T-helper 1 cell (primary cell): ENCODE results near the gene IGF2R.
A peak's percentile ranks its signal among the peaks of the same experiment; 100 is the strongest.

Experiments
- DNase-seq, 5 donors: peaks; one replicate each; pipeline ENCODE4 v3.0.0-alpha.2; 2012 to 2020

IGF2R gene

GRCh38 chr6:159976686-159977254 is 7.9 kb downstream of the IGF2R start:
- peak in 1 of 5 donors; percentile 28 for DNase-seq

DNA sequence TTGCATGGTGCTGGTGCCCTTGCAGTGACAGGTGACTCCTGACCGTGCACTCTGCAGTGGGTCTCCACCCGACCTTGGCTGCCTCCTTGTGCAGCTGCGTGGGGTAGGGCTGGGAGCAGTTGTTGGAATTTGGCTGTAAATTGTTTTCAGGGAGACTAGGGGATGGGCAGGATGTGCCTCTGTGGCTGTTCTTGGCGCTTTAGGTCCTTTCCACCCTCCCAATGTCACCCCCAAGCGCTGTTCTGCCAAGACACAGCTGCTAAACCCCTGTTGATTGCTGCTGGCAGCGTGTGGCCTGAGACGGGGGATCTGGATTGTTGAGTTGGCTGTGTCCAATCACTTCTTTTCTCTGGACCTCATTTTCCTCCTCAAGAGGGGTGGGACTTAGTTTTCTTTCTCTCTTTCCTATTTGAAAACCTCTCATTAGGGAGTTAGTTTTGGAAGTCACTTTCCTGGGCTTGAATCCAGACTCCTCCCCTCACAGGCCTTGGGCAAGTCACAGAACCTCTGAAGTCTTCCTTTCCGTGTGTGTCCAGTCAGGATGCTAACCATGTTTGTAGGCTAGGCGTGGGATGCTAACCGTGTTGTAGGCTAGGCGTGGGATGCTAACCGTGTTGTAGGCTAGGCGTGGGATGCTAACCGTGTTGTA is 8.5 kb downstream of the IGF2R start:
- DNase-seq: no peak

DNA sequence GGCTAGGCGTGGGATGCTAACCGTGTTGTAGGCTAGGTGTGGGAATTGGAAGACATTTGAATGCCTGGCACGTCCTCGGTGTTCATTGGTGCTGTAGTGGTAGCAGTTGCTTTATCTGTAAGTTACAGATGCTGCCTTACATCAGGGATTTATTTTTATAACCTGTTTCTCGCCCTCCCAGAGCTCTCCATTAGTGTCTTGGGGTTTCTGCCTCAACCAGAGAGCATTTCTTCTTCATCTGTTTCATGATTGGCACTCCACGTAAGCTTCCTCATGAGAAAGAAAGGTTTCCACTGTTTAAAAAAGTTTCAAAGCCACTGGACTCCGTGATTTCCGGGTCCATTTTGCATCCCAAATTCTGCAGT is 9.0 kb downstream of the IGF2R start:
- DNase-seq: no peak

GRCh38 chr6:159978291-159979135 is 9.6 kb downstream of the IGF2R start:
- peak in 1 of 5 donors; percentile 51 for DNase-seq

GRCh38 chr6:159979136-159979874 is 10.4 kb downstream of the IGF2R start:
- peak in 2 of 5 donors; percentile 17 to 84 for DNase-seq

DNA sequence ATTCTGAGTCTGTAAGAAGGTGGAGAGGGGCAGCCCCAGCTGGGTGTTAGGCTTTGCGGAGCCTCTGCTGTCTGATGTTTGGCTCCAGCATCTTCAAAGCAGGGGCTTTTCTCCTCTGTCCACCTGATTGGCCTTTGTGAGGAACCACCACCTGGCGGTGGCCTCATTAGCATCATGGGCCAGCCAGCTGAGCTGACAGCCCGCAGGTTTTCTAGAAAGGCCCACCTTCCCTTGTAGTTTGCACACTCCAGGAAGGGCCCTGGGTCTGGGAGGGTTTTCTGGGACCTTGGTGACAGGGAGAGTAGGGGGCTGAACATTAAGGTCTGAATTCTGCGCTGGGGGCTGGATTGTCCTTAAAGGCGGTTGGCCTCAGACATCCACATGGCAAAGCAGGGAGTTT is 11.6 kb downstream of the IGF2R start:
- no peak for DNase-seq

DNA sequence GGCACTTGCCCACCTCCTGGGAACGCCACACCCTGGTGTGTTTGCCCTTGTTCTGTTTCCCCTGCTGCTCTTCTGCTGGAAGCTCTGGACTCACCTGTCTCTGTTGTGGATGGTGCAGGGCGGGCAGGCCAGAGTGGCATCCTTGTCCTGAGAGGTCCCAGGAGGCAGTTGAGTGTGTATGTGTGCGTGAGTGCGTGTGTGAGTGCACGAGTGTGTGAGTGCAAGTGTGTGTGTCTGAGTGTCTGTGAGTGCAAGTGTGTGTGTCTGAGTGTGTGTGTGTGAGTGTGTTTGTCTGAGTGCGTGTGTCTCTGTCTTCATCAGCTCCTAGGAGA is 12.2 kb downstream of the IGF2R start:
- DNase-seq: no peak

DNA sequence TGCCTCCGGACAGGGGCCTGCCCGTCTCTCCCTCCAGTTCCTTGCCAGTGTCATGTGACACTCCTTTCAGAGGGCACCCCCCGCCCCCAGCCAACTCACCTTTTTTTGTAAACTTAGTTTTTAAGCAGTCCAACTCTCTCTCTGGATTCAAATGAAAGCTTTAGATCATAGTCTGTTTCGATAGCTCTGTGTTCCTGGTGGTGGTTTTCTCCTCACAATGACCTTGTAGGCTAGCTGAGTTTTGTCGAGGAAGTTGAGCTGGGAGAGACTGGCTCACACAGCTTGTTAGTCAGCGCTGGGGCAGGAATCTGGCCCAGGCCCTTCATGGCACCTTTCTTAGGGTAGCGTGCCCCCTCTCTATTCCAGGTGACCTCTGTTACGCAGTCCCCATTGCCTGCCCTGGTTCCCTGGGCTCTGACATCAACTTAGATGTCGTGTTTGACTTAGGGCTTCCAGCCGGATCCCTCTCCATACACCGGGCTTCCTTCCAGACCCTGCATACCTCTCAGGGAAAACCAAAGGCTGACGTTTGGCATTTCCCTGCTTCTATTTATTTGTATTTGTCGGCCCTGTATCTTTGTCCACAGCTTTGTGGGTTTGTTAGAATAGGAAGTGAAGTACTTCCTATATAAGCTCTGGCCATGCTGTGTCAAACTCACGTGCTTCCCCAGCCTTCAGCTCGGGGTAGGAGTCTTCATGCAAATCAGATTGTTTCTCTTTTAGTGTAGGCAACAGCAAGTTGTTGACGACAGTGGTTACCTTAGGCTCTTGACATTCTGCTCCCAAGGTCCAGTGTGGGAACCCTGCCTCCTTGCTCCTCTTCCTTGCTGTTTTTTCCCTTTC is 12.7 kb downstream of the IGF2R start:
- DNase-seq: peak in 2 of 5 donors; percentile 36 to 77

DNA sequence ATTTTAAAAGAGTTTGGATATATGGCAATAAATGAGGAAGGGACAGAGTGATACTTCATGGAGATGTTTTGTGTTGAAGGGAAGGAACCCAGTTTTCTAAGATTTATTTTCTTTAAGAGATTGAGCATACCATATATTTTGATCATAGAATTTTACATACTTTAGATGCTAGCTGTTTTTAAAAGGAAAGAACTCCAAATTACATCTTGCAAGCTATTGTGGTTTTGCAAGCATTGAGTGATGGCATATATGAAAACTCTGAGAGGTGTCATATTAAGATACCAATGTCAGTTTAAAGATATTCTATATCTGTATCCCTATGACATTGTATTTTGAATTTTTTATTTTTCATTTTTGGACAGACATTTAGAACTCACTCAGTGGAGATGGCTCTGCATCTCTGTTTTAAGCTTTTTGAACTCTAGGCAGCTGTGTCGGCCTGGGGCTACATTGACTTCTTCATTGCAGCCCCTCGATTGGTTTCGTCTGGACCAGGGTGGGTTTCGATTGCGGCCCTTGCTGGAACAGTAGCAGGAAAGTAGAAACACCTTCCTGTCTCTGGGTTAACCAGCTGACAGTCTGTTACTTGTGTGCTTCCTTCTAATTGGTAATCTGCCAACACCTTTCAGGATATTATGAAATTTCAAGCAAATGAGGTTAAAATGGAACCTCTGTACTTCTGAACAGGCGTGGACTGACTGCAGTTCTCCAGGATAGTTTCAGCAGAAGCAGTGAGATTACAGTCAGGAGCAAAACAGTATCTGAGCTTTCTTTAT is 14.0 kb downstream of the IGF2R start:
- DNase-seq: peak in 1 of 5 donors; percentile 70

- no peak for DNase-seq
Measured at GRCh38 chr6:159983641-159984080, 14.8 kb downstream of the IGF2R start.

- DNase-seq: no peak
Measured at GRCh38 chr6:159984268-159984786, 15.4 kb downstream of the IGF2R start.

- no peak for DNase-seq
Measured at GRCh38 chr6:159985296-159985945, 16.5 kb downstream of the IGF2R start.

DNA sequence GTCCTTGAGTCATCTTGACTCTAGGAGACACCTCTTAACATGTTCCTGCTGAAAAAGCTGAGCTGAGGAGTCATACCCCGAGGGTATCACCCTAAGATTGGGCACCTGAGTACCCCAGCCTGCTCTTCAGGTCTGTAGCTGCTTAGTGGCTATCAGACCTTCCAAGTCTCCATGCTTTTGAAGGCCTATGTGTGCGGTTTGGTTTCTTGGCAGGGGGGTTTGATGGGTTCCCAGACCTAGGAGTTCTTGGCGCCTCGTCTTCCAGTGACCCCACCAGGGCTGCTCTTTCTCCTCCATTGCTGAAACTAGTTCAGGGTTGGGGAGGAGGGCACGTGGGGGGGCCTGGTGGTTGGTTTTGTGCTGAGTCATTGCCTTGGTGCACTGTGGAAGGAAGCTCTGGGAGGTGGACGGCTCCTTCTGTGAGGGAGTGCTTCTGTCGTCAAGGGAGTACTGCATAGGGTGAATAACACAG is 20.1 kb downstream of the IGF2R start:
- DNase-seq: peak in 1 of 5 donors; percentile 47

DNA sequence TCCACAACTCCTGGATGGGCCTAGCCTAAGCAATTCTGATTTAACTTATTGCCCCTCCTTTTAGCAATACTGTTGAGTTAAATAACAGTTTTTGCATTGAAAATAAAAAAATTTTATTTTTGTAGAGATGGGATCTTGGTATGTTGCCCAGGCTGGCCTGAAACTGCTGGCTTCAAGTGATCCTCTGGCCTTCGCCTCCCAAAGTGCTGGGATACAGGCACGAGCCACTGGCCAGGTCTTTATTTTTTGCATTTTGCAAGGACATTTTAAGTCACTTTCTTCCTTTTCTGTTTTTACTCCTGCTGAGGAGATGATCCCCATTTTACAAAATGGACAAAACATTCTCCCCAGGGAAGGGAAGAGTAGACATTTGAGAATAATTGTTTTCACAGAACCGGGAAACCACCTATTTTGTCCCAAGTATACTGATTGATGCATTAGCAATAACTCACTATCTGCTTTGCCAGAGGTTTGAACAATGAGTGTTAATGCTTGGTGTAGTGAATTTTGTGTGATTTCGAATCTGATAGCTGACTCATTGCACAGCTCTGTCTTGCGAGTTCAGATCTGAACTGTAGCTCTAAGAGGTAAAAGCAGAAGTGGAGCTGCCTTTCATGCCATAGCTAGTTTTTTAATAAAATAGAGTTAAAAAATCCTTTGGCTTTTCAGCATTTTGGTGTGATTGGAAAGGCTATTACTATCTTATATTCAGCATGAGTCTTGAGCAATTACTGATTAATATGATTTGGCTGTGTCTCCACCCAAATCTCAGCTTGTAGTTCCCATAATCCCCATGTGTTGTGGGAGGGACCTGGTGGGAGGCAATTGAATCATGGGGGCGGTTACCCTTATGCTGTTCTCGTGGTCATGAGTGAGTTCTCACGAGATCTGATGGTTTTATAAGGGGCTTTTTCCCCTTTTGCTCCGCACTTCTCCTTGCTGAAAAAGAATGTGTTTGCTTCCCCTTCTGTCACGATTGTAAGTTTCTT is 20.9 kb downstream of the IGF2R start:
- peak in 1 of 5 donors; percentile 42 for DNase-seq

- no peak for DNase-seq
Measured at GRCh38 chr6:159992366-159992765, 23.5 kb downstream of the IGF2R start.

DNA sequence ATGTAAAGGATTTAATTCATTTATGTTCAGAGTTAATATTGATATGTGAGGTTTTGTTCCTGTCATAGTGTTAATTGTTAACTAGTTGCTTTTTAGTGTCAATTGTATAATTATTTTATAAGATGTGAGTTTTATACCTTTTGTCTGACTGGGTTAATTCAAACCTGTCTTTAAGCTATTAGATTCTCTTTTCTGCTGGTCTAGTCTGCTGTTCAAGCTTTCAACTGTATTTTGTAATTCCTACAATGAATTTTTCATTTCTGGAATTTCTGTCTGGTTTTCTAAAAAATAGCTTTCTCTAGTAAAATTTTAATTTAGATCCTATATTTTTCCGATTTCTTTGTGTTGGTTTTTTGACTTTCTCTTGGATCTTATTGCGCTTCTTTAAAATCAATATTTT is 26.5 kb downstream of the IGF2R start:
- no peak for DNase-seq

DNA sequence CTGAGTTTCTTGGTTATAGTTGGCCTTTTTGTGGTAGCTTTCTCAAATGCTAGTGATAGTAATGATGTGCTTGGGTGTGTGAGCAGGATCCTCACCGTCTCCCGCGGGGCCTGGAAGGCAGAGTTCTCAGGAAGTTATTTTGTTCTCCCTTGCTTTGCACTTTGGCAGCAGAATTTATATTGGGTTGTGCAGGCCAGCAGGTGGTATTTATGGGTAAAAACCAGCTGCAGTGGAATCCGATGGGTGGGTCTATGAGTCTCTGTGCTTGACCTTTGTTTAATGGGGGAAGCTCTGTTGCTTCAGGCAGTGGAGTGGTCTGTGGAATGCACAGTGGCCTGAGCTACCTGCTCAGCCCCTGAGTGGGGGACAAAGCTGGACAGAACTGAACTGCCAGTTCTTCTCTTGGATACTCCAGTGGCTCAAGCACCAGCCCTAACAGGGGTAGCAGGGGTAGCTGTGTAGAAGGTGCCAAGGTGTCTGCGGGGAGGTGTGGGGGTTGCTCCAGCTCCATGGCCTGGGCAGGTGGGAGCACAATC is 27.3 kb downstream of the IGF2R start:
- no peak for DNase-seq

DNA sequence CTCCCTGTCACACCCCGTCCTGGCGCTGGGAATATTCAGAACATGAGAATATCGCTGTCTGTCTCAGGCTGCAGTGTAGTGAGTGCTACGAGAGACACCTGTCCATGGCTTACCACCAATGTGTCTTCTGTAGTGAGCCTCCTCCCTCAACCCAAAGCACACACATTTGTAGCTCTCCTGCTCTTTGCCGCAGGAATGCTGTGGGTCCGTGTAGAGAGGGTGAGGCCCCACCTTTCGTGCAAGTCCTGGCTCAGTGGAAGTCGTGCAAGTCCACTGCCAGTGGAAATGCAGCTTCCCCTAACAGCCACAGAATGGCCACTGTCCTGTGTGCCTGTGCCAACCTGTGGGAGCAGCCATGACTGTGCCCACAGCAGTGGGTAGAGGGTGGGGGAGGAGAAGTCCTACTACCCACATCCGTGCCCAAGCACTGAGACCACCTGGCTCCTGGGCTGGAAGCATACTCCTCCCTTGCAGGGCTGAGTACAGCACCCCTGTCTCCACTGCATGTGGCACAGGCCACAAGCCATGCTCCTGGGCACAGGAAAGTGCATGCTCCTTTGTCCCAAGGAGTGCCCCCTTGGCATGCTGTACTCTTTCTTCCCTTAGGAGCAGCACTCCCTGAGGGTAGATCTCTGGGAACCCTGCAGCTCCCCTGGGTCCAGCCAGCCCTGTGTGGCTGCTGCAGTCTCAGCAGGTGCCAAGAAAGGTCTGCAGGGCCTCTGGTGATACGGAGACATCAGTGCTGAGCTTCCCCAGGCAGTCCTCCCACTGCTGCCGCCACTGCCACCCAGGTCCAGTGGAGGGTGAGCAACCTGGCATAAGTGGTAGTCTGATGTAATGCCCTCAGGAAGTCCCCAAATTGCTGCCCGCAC is 28.0 kb downstream of the IGF2R start:
- DNase-seq: no peak
